Stimulated activated CD8-positive, alpha-beta memory T cell treated with anti-CD3 and anti-CD28 coated beads, Interleukin-7, amount 100 ng/mL, for 48 hours (primary cell): ENCODE data around the gene EBF4.

Source experiments
- DNase-seq, 2 donors: peaks; one replicate each; pipeline ENCODE4 v3.0.0-alpha.2; 2020; ENCODE audit warnings: low read depth in 1 of 2; ENCODE audit errors: extremely low read depth in 1 of 2

EBF4 gene

GRCh38 chr20:2692036-2692885, at the start of gene EBF4:
Gene EBF4 (plus strand): TSS chr20:2692780. CDS start chr20:2693646, 866 bp downstream.
- no peak for DNase-seq

- DNase-seq, result no peak
Measured at GRCh38 chr20:2643708-2644107, 48.9 kb upstream of the EBF4 start.

GRCh38 chr20:2651772-2652723, 40.5 kb upstream of the EBF4 start, which contains the start of gene NOP56:
Gene NOP56 (plus strand): TSS chr20:2652632. CDS start chr20:2652661, 29 bp downstream.
- peak; percentile 82 to 89 for DNase-seq

GRCh38 chr20:2652724-2653555, 39.6 kb upstream of the EBF4 start:
- no peak for DNase-seq

GRCh38 chr20:2653556-2654383, 38.8 kb upstream of the EBF4 start:
- DNase-seq, result no peak

- DNase-seq, result no peak
Measured at GRCh38 chr20:2654384-2654822, 38.2 kb upstream of the EBF4 start.

GRCh38 chr20:2654831-2655230, 37.7 kb upstream of the EBF4 start:
- no peak for DNase-seq

- DNase-seq, result no peak
Measured at GRCh38 chr20:2655331-2656116, 37.1 kb upstream of the EBF4 start.

GRCh38 chr20:2656471-2657117, 36.0 kb upstream of the EBF4 start:
- no peak for DNase-seq

- no peak for DNase-seq
Measured at GRCh38 chr20:2657241-2657640, 35.3 kb upstream of the EBF4 start.

DNA sequence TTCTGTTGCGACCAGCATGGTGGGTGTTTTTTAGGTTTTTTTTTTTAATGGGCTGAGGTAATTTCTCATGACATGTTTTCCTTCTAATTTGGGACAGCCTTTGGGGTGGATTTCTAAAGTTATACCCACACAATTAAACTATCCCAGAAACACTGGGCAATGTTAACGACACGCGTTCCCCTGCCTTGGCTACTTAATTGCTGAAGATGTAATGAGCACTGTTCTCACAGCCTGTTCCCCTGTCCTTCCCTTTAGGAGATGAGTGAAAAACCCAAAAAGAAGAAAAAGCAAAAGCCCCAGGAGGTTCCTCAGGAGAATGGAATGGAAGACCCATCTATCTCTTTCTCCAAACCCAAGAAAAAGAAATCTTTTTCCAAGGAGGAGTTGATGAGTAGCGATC, 34.9 kb upstream of the EBF4 start:
- no peak for DNase-seq

DNA sequence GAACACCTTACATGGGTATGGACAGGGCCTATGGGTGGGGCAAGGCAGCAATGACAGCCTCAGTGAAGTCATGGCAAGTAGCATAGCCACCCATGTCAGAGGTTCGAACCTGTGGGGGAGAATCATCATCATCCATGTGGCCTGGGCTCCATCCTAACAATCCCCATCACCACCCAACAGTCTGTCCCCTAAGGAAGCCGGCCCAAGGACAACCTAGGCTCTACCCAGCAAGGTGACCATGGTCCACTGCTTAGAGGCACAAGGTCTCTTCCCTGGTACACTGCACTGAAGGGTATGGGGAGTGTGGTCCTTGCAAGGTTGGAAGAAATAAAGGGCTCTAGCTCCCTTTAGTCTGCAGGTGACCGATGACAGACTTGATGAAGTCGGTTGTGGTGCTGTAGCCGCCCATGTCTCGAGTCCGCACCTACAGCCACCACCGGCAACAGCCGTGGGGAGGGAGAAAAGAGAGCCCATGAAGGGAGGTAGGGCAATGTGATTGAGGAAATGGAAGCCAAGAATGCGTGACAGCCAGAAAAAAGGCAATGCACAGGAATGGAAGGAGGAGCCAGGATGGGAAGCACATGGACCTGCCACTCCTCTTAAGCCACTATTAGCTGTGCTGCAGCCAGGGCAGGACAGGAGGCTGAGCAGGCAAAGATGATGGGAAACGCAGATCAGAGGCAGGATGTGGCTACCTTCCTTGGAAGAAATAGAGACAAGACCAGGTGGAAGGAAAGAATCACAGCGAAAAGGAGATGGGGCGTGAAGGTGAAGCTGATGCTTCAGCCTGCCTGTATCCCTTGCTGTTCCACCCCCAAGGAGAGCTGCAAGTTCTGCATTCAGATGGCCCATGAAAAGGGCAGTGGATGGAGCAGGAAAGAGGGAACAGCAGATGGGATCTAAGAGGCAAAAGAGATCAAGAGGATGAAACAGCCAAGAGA, 33.9 kb upstream of the EBF4 start:
- no peak for DNase-seq

GRCh38 chr20:2659547-2659946, 33.0 kb upstream of the EBF4 start:
- DNase-seq, result no peak

- no peak for DNase-seq
Measured at GRCh38 chr20:2663364-2663886, 29.2 kb upstream of the EBF4 start.

GRCh38 chr20:2663887-2664719, 28.5 kb upstream of the EBF4 start, which contains the start of gene IDH3B:
Gene IDH3B (minus strand): TSS chr20:2664216. CDS start chr20:2664188, 28 bp downstream.
- peak; percentile 79 to 89 for DNase-seq

DNA sequence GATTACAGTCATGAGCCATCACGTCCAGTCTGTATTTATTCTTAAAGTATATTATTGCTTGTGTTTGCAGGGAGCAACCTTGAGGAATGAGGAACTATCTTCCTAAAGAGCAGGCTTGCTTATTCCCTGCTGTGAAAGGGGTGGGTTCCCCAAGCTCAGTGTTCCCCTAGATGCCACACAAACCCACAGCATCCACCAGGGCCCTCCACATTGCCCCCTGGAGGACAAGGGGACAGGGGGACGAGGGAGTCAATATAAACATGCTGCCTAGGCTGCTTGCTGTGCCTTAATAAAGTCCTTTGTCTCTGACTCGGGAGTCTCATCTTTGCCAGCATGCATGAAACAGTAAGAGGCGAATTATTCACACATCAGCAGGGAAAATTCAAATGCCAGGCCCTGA, 20.6 kb upstream of the EBF4 start:
- no peak for DNase-seq
